ENCODE measurements around the gene TPO. TPM values are rescaled to one million over a fixed set of nuclear protein-coding genes. Genes with fewer than 3 reads are reported as not detected.
"Not testable (repeated sequence)": the region's sequence is repeated elsewhere in the genome, so short reads cannot be mapped to it uniquely, and the experiment has no call there.

Gene TPO
- under 0.01 TPM in 1 of 2 replicates, not detected in the other for total RNA-seq

DNA sequence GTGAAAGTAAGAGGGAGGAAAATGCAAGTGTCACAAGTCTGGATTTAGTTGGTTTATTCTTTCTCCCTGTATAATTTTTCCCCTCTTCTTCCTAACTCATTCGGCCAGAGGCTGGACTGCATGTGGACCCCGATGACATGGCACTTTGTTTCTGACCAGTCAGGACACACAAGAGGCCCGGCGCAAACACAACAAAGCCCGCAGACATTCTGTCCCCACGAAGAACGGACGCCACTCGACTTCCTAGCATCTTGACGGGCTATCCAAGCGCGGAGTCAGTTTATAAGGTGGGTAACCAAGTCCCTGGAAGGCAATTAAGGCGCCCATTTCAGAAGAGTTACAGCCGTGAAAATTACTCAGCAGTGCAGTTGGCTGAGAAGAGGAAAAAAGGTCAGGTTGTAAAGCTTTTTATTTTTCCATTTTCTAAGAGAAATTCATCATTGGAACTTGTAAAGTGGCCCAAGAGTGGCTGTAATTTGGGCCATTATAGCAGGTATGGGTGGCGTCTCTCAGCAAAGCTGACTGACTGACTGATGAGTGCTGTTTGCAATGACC is at the start of gene TPO:
TSS of gene TPO (plus strand) at position 308 of the 555 bp plus-strand sequence. CDS start 946 bp downstream, outside the sequence.
- no peak for DNase-seq (ENCODE audit: low read depth in 2 of 2)

DNA sequence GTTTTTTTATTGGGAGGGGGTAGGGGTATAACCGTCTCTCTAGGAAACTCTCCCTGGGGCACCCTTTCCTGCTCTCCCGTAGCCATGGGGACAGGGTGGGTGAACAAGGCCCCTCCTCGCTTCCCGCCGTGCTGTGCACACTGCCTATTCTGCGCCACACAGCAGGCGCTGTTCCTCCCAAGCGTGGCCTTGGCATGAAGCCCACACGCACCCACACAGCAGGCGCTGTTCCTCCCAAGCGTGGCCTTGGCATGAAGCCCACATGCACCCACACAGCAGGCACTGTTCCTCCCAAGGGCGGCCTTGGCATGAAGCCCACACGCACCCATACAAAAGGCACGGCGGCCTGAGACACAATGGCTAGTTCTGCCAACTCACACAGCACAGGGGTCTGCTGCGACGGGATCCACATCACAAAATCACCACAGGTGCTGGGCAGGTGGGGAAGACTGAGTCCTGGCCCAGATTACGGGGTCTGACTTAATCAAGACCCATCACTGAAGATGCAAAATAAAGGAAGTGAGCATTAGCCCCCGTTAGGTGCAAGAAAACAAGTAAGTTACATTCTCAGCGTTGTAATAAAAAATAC is 46.6 kb upstream of the TPO start:
- no peak for DNase-seq (ENCODE audit: low read depth in 2 of 2)

DNA sequence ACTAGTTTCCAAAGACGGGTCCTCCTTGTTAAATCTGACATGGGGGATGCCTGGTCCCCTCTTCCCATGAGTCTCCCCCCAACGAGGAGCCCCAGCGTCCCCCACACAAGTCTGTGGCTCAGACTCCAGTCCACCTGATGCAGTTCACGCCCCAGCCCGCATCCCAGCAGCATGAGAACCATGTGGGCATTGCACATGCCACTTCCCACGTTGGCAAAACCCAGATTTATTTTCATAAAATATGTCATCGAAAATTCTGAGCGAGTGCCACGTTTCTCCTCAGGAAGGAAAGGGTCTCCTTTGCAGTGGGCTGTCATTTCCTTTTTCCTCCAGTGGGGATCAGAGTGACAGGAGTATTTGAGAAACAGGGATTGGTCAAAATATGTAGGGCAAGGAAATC is 45.7 kb upstream of the TPO start:
- DNase-seq (ENCODE audit: low read depth in 2 of 2) = no peak

DNA sequence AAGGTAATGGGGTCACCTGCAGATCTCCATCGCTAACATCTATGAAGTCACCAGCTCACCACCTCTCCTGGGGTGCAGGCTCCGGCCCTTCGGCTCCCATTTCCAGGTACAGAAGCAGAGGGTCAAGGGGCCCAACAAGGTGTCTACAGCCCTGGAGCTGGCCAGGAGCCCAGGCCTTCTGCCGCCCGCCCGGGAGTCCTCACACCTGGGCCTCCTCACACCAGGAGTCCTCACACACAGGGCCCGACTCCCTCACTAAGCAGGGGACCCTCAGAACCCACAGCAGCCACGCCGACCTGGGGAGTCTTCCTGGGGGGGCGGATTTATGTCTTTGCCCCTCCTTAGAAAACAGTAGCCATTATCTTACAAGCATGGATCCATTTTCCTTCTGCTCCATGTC is 43.4 kb upstream of the TPO start:
- DNase-seq (ENCODE audit: low read depth in 2 of 2) = no peak

DNA sequence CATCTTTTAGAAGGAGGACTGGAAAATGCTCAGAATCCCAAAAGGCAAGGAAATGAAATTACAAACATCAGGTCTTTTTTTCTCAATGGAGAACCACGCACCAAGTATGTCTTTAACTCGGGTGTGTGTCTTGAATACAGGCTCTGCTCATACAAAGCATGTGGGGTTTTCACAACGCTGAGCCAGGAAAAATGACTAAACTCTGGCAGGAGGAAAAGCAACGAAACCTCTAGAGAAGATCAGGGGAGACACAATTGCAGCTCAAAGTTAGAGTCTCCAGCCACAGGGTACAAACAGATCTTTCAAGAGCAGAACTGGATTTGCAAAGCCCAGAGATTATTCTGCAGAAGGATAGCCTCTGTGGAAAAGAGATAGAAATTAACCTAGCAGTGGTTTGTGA is 42.8 kb upstream of the TPO start:
- no peak for DNase-seq (ENCODE audit: low read depth in 2 of 2)

DNA sequence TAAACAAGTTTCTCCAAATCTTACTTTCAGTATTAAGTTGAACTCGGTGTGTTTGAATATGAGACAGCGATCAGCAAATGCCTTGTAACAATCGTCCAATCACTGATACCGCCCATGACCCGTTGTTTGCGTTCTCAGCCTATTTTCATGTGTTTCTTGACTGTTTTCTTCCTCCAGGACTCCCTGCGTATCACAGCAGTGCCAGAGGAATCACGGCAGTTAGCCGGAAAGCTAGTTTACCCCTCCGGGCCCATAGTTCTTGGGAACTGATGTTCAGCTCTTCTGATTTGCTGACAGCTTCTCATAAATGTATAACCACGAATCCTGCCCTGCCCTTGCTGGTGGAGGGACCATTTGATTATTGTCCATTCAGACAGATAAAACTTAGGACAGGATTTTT is 42.2 kb upstream of the TPO start:
- no peak for DNase-seq (ENCODE audit: low read depth in 2 of 2)

DNA sequence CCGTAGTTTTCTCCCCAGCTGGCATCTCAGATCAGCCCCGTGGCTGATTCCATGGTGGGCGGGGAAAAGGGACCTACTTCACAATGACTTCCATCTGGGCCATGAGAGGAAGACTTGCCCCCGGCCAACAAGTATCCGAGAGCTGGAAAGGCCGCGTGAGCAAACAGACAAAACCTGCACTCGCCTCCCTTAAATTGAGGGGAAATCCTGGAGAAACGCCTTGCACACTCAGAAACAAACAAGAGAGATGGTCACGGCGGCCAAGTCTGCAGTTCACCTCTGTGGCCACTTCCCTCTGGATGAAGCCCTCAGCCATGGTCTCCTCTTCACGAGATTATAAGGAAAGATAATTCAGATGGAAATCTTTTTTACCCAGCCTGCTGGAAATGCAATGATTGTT is 39.4 kb upstream of the TPO start:
- no peak for DNase-seq (ENCODE audit: low read depth in 2 of 2)

DNA sequence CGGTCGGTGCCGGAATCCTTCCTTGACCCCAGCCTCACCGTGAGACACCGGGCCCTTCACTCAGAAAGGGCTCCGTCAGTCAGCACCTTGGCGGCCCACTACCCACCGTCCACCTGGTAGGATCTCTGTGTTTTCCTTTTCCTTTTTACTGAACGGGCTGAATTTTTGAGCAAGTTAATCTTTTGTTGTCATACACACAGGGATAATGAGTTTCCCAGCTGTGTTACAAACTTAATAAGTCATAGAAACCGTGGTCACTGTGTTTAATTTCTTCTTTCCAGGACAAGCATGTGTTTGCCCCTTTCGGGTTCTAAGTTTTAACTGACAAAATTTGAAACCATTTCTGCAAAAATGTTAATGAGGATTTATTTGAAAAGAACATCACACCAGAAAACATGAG is 39.0 kb upstream of the TPO start:
- DNase-seq (ENCODE audit: low read depth in 2 of 2) = no peak

DNA sequence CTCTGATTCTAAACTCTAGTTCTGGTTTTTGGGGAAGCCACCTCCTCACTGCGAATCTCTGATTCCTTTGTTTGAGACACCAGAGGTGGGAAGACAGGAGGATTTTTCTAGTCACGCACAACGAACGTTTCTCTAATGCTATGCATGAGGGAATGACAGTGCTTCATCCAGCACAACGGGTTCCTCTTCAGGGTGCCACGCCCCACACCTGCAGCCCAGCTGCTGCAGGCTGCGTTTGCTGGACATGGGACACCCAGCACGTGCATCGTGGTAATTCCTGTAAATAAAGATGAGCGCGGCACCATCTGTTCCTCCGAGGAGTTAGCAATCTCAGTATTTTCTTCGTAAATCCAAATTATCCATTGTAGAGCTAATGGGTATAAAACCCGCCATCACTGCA is 37.5 kb upstream of the TPO start:
- no peak for DNase-seq (ENCODE audit: low read depth in 2 of 2)

DNA sequence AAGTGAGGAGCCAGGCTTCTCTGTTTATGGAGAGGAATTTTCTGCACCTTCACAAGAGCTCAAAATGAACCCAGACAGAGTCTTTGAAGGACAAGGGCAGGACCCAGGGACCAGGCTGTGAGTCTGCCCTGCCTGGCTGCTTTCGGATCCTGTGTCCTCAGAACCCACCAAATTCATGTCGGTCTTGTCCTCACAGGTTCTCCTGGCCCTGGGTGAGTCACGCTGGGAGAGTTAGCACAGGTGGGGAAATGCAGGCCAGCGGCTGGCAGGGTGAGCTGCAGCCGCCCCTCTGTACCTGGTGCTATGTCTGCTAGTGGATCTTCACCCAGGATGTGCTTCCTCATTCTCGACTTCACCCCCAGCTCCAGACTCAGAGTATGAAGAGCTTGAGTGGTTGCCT is 35.8 kb upstream of the TPO start:
- no peak for DNase-seq (ENCODE audit: low read depth in 2 of 2)

DNA sequence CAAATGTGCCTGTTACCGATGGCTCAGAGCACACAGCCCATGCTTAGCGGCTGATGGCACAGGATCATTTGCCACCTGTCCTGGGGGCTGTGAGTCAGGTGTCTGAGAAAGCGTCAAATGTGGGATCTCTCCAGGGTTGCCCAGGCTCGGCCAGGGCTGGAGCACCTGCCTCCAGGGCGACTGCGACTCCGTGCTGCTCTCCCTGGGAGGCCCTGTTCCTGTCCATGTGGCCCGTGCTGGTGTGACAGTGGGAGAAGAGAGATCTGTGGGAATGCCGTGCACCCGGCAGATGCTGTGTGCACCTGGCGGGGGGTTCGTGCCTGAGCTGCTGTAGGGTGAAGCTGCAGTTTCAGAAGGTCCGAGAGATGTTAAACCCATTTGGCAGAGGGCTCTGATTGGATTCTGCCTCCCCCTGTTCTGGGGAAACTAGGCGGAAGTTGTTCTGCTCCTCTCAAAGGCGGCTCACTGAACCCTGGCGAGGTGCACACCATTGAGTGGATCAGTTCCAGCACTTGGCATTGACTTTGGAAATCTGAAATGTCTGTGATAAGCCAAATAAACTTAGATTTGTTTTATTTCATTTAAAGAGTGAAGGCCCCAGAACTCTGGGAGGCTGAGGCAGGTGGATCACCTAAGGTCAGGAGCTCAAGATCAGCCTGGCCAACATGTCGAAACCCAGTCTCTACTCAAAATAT is 34.7 kb upstream of the TPO start:
- no peak for DNase-seq (ENCODE audit: low read depth in 2 of 2)

DNA sequence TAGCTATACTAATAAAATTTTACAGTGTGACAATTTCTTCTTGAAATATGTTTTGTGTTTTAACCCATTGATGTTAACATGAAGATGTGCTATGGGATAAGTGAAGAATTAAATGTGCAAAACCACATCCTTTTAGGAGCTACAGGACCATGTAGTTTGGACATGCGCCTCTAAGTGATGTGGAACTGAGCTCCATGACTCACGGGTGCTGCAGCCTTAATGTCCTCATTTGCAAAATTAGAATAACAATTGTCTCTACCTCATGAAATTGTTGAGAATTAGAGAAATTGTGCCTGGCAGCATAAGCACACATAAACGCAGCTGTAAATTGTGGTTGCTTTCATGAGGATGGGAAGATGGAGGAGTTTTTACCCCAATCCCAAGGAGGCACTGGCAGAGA is 31.6 kb upstream of the TPO start:
- no peak for DNase-seq (ENCODE audit: low read depth in 2 of 2)

DNA sequence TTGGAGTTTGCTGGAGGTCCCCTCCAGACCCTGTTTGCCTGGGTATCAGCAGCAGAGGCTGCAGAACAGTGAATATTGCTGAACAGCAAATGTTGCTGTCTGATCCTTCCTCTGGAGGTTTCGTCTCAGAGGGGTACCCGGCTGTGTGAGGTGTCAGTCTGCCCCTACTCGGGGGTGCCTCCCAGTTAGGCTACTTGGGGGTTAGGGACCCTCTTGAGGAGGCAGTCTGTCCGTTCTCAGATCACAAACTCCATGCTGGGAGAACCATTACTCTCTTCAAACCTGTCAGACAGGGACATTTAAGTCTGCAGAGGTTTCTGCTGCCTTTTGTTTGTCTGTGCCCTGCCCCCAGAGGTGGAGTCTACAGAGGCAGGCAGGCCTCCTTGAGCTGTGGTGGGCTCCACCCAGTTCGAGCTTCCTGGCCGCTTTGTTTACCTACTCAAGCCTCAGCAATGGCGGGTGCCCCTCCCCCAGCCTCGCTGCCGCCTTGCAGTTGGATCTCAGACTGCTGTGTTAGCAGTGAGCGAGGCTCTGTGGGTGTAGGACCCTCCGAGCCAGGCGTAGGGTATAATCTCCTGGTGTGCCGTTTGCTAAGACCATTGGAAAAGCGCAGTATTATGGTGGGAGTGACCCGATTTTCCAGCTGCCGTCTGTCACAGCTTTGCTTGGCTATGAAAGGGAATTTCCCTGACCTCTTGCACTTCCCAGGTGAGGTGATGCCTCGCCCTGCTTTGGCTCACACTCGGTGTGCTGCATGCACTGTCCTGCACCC is 25.1 kb upstream of the TPO start:
- not testable (repeated sequence) for DNase-seq (ENCODE audit: low read depth in 2 of 2)

DNA sequence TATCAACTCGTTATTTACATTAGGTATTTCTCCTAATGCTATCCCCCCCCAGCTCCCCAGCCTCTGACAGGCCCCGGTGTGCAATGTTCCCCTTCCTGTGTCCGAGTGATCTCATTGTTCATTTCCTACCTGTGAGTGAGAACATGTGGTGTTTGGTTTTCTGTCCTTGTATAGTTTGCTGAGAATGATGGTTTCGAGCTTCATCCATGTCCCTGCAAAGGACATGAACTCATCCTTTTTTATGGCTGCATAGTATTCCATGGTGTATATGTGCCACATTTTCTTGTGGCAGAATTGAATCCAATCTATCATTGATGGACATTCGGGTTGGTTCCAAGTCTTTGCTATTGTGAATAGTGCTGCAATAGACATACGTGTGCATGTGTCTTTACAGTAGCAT is 23.1 kb upstream of the TPO start:
- DNase-seq (ENCODE audit: low read depth in 2 of 2) = not testable (repeated sequence)

DNA sequence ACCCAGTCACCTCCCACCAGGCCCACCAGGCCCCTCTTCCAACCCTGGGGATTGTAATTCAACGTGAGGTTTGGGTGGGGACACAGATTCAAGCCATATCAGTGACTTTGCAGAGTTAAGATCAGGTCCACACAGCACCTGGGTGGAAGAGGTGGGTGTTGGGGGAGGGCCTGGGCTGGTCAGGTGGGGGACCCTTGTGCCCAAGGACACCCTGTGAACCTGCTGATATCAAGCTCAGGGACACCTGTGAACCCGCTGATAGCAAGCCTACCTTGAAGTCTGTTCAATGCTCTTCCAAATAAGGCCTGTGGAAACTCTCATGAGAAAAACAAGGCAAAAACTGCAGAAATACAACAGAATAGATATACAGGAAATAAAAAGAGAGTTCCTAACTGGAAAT is 19.9 kb upstream of the TPO start:
- no peak for DNase-seq (ENCODE audit: low read depth in 2 of 2)

DNA sequence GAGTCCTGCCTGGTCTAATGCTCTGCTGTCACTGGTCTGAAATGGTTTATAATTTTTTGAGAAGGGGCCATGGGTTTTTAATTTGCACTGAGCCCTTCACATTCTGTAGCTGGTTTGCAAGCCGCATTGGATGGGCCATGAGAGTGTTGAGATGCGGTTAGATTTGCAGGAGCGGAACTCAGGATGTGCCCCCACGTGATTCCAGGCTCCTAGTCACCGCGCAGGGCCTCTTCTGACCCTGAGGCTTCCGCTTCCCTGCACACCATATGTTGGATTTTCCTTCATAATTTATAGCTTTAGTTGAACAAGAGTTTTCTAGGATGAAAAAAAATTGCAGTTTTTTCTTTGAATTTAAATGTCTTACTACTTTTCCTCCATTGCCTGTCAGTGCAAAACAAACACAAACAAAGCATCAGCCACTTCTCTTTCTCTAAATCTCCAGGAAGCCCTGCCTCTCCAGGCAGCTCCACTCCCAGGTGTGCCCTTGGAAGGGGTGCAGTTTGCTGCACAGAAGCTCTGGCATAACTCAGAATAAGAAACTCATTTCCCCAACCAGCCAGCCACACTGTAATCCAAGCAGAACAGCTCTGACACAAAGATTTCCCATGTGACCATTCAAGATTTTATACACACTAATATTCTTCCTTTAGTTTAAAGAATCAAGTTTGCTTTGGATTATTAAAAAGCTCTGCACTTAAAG is 18.4 kb upstream of the TPO start:
- DNase-seq (ENCODE audit: low read depth in 2 of 2) = no peak

DNA sequence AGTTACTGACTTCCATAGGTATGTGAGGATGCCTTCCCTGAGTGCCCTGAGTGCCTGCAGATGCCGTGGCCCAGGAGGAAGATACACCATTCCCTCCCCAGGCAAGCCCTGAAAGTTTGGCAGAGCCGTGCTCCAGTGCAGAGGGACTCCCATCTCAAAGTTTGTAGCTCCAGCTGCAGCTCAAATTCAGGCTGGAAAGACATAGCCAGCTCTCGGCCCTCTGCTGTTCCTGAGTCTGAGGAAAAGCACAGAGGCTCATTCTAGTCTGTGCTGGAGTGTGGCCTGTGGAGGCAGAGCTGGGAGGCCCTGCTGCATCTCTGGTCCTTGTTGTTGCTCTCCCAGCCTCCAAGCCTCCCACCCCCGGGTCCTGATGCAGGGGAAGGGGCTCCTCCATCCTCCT is 15.9 kb upstream of the TPO start:
- no peak for DNase-seq (ENCODE audit: low read depth in 2 of 2)

DNA sequence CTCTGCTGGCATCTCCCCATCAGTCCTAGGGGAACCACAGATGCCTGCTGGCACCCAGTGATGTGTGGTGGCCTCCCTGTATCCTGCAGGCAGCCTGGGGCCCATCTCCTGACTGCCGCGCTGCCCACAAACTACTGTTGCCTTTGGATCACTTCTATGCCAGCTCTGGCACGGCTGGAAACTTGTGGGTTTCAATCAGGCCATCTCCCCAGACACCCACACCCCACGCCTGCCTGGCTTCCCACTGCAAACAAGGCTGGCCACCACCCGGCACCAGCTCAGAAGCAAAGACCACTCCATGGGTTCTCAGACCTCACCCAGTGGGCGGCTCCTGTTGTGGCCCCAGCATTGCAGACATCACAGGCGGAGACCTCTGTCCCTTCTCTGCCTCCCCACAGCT is 15.1 kb upstream of the TPO start:
- no peak for DNase-seq (ENCODE audit: low read depth in 2 of 2)

DNA sequence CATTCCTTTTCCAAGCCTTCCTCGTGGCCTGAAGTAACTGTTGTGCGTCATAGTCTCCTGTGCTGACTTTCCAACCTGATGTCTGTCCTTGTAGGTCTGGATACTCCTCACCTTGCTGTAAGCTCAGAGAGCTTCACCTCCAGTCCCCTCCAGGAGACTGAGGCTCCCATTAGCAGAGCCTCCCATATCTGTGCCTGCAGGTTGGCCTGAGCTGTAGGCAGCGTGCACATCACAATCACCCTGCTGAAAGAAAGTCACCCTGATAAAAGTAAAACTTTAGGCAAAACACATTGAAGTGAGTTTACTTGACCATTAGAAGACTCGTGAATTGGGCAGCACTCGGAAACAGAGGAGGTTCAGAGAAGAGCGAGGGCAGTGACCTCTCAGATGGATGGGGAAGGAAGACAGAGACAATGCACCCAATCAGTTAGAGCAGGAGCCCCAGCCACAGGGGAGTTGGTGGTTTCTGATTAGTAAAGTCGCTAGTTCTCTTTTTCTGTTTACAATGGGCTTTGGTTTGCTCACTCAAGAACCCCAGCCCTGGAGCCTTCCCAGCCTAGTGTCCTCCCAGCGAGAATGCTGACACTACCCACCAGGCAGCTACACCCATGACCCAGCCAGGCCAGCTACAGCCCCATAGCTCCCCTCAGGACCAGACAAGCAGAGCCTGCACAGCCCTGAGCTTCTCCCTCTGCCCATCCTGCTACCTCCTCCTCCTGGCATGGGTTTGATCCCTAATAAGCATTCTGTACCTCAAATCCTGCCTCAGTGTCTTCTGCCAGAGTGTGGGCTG is 12.1 kb upstream of the TPO start:
- DNase-seq (ENCODE audit: low read depth in 2 of 2) = no peak

DNA sequence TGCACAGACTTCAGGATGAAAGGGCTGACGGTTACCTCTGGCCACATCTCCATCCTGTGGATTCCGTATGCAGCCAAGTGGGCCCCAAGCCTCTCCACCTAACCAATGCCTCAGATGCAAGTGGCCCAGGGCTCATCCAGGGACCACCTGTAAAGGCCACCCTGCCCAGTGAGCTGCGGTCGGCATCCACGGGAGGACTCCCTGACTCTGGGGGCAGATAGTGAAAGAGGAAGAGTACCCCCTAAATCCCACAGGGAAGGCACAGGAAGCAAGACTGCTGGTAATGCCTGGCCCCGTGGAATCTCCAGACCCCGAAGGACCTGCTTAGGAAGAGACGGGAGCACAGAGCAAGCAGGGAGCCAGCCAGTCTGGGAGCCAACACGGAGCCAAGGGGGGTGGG is 11.2 kb upstream of the TPO start:
- DNase-seq (ENCODE audit: low read depth in 2 of 2) = no peak

DNA sequence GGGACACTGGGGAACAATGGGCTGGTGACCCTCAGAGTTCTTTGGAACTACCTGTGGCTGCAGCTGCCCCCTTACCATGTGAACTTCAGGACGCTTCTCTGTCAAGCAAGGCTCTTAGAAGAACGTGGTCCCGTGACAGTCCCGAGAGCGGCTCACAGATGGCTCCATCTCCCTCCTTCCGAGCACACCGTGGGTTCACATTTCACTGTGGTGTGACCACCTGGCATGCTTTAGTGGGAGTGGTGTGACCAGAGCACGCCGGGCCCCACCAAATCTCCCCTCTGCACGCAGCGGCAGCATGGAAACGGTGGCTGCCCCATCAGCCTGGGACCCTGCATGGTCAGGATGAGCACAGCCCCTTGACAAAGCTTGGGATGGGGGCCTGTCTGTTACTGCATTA is 9.7 kb upstream of the TPO start:
- DNase-seq (ENCODE audit: low read depth in 2 of 2) = no peak
